Dedifferentiated amniotic fluid mesenchymal stem cell (primary cell): ENCODE measurements around the gene OXTR.

Experiments used
- DNase-seq: peaks from one replicate; pipeline ENCODE4 v3.0.0-alpha.2; 2016; ENCODE audit errors: extremely low spot score

Gene OXTR

GRCh38 chr3:8769088-8769822 lies at the start of gene OXTR:
Gene OXTR (minus strand): TSS chr3:8769613. CDS start chr3:8768187, 1,426 bp downstream.
- peak; percentile 75 for DNase-seq

GRCh38 chr3:8817486-8817885 lies 48.1 kb upstream of the OXTR start:
- no peak for DNase-seq

GRCh38 chr3:8816106-8816505 lies 46.7 kb upstream of the OXTR start:
- no peak for DNase-seq

GRCh38 chr3:8813411-8813810 lies 44.0 kb upstream of the OXTR start:
- DNase-seq, result no peak

GRCh38 chr3:8810561-8810960 lies 41.1 kb upstream of the OXTR start:
- DNase-seq, result no peak

- DNase-seq, result no peak
Measured at GRCh38 chr3:8805774-8806173, 36.4 kb upstream of the OXTR start.

GRCh38 chr3:8802256-8802655 lies 32.8 kb upstream of the OXTR start:
- no peak for DNase-seq

- no peak for DNase-seq
Measured at GRCh38 chr3:8800016-8800415, 30.6 kb upstream of the OXTR start.

- no peak for DNase-seq
Measured at GRCh38 chr3:8794247-8794646, 24.8 kb upstream of the OXTR start.

GRCh38 chr3:8793242-8793641 lies 23.8 kb upstream of the OXTR start:
- no peak for DNase-seq

GRCh38 chr3:8790529-8790928 lies 21.1 kb upstream of the OXTR start:
- DNase-seq, result no peak

GRCh38 chr3:8784676-8785435 lies 15.4 kb upstream of the OXTR start:
- DNase-seq, result no peak

GRCh38 chr3:8780279-8780678 lies 10.9 kb upstream of the OXTR start:
- no peak for DNase-seq

- no peak for DNase-seq
Measured at GRCh38 chr3:8778475-8778874, 9.1 kb upstream of the OXTR start.

- no peak for DNase-seq
Measured at GRCh38 chr3:8777978-8778267, 8.5 kb upstream of the OXTR start.

GRCh38 chr3:8777201-8777977 lies 8.0 kb upstream of the OXTR start:
- no peak for DNase-seq

- DNase-seq, result peak; percentile 60
Measured at GRCh38 chr3:8776406-8776805, 7.0 kb upstream of the OXTR start.

GRCh38 chr3:8775602-8776001 lies 6.2 kb upstream of the OXTR start:
- no peak for DNase-seq

GRCh38 chr3:8775181-8775580 lies 5.8 kb upstream of the OXTR start:
- no peak for DNase-seq

- no peak for DNase-seq
Measured at GRCh38 chr3:8773941-8774542, 4.6 kb upstream of the OXTR start.

GRCh38 chr3:8768364-8769087 lies 887 bp downstream of the OXTR start:
- no peak for DNase-seq
